ENCODE measurements around the gene LRRC41. TPM values are rescaled to one million over a fixed set of nuclear protein-coding genes. Genes with fewer than 3 reads are reported as not detected.

Gene LRRC41
- total and polyA plus RNA-seq, 2 of the 13 experiments (the other 11 are each of a cell fraction or from before 2014, with no cell fraction given), result 48.1 to 53.6 TPM

DNA sequence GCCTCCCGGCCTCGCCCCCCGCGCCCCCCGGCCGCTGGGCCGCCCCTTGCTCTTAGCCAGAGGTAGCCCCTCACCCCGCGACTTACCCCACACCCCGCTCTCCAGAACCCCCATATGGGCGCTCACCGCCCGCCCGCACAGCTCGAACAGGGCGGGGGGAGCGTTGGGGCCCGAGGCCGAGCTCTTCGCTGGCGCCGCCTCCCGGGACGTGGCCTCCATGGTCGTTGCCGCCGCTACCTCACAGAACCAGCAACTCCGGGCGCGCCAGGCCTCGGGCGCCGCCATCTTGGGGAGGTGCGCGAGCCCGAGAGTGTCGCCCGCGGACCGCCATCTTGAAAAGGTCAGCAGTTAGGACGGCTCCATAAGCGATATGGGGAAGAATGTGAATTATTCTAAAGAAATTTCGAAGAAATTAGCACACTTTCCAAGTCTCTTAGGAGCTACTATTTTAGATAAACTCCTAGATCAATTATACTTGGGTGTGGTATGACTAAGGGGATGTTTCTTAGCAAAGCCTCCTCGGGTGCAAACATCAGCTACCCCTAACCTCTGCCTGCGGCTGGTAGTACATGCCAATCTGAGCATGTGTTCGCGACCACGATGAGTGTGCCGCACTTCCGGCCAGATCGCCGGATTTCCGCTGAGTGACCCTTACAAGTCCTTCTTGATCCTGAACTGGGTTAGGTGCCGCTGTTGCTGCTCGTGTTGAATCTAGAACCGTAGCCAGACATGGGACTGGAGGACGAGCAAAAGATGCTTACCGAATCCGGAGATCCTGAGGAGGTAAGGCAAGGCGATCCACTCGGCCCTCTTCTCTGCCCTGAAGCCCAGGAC is at the start of gene LRRC41, which contains the start of gene UQCRH (continued):
- TF ChIP-seq ZNF703 (CRISPR knock-in tag; IDR thresholded peaks at IDR 0.05; ENCODE audit: borderline replicate concordance) (no peak), ZNF317 (CRISPR knock-in tag; IDR thresholded peaks at IDR 0.05) (no peak), ZNF781 (CRISPR knock-in tag; IDR thresholded peaks at IDR 0.05; ENCODE audit: borderline replicate concordance, not compliant biosample characterization) (no peak), MEIS1 (CRISPR knock-in tag; IDR thresholded peaks at IDR 0.05; ENCODE audit: borderline replicate concordance) (no peak)
- TF ChIP-seq, protein P1, sequence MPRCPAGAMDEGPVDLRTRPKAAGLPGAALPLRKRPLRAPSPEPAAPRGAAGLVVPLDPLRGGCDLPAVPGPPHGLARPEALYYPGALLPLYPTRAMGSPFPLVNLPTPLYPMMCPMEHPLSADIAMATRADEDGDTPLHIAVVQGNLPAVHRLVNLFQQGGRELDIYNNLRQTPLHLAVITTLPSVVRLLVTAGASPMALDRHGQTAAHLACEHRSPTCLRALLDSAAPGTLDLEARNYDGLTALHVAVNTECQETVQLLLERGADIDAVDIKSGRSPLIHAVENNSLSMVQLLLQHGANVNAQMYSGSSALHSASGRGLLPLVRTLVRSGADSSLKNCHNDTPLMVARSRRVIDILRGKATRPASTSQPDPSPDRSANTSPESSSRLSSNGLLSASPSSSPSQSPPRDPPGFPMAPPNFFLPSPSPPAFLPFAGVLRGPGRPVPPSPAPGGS (CRISPR knock-in tag; IDR thresholded peaks at IDR 0.05), result 0 out of 2 replicates have a peak, but pooled peaks have one; percentile 5

DNA sequence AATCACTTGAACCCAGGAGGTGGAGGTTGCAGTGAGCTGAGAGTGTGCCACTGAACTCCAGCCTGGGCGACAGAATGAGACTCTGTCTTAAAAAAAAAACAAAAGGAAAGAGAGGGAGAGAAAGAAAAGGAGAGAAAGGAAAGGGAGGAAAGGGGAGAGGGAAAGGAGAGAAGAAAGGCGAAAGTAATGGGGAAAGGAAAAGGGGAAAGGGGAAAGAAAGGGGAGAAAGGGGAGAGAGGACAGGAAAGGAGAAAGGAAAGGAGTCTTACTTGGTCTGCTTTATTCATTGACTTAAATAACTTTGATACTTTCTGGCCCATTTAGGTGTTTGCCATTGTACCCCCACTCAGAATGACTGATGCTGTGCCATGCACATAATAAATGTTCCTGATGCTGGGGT is 48.9 kb upstream of the LRRC41 start:
- BruUV-seq (replicated peaks), result no TSS peak
- H2AFZ ChIP-seq (ENCODE audit: low read length), result no peak overlapping the region
- in situ Hi-C loops (cut with HindIII; ENCODE audit: extremely low pct_ligation_motif_present, low pct_unique_long_range_greater_than_20kb), result no loop called here
- FAIRE-seq, result no peak
- no peak overlapping the region for H3K4me3 ChIP-seq (replicated peaks in 1 of 3; ENCODE audit: insufficient read depth in 1 of 3, low read depth in 2 of 3, low read length in 3 of 3)
- H3K27ac ChIP-seq (ENCODE audit: extremely low read length, insufficient read depth, low read length), result no peak overlapping the region
- H3K9ac ChIP-seq (ENCODE audit: insufficient read depth, low read depth, low read length), result no peak overlapping the region
- POLR2A ChIA-PET, result interaction anchor here (1.3 kb wide), 1 partner anchor 11 kb away, joined by 3 read pairs; no protein-coding TSS in a partner anchor
- no peak overlapping the region for H3K4me2 ChIP-seq (ENCODE audit: low read depth, low read length)
- H3K79me2 ChIP-seq (ENCODE audit: insufficient read depth, low read length), result no peaks in the 10 kb centered on the region
- H3K27me3 ChIP-seq (ENCODE audit: control insufficient read depth in 1 of 2, insufficient read depth in 2 of 2, low read length in 2 of 2), result no peaks in the 10 kb centered on the region
- no peaks in the 10 kb centered on the region for H4K20me1 ChIP-seq (ENCODE audit: insufficient read depth, low read length)
- 96% methylated on average over 2 of the region's 2 CpGs for WGBS (ENCODE audit: low lambda C conversion rate)
- no peak for ATAC-seq
- H3K9me3 ChIP-seq (ENCODE audit: low read length), result no peaks in the 10 kb centered on the region
- no peak for DNase-seq (ENCODE audit: low spot score)
- H3K36me3 ChIP-seq (replicated peaks in 1 of 2; ENCODE audit: control insufficient read depth in 1 of 2, insufficient read depth in 2 of 2, low read length in 2 of 2), result peaks cover 13 to 56% of the 10 kb centered on the region in 2 experiments
- CTCF ChIA-PET (ENCODE audit: low intra/inter-chr PET ratio, low total read pairs), result no interaction called here
- H3K4me1 ChIP-seq (ENCODE audit: insufficient read depth, low read length), result peaks cover 6% of the 10 kb centered on the region; the same call in 1 of the 2 replicates
- intact Hi-C loops (cut with micrococcal nuclease; ENCODE audit: unreplicated experiment), result no loop called here
- TF ChIP-seq HNRNPK (IDR thresholded peaks at IDR 0.05; ENCODE audit: low read depth, low read length, poor library complexity, severe bottlenecking) (peak; percentile 73), ZNF274 (CRISPR knock-in tag; IDR thresholded peaks at IDR 0.05) (no peak), EEA1 (CRISPR knock-in tag; IDR thresholded peaks at IDR 0.05; ENCODE audit: borderline replicate concordance) (no peak)
